Measurements from ENCODE around the gene TTLL7.
A peak's percentile ranks its signal among the peaks of the same experiment; 100 is the strongest.

The TTLL7 gene

DNA sequence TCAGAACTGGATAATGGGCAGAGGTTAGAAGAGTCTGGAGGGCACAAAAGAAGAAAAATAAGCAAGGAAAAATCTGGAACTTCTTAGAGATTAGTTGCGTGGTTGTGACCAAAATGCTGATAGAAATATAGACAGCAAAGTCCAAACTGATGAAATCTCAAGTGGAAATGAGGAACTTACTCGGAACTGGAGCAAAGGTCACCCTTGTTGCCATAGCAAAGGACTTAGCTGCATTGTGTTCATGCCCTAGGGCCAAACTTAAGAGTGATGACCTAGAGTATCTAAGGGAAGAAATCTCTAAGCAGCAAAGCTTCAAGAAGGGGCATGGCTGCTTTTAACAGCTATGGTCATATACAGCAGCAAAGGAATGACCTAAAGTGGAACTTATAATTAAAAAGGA lies 180.0 kb downstream of the TTLL7 start:
- no peak overlapping the region for H4K8ac ChIP-seq (ENCODE audit: low read depth, low read length)
- no peak overlapping the region for H2BK120ac ChIP-seq (ENCODE audit: insufficient read depth, low read length, poor library complexity)
- H2BK12ac ChIP-seq (ENCODE audit: low read length) = no peak overlapping the region
- no peaks in the 10 kb centered on the region for H3K27me3 ChIP-seq (ENCODE audit: insufficient read depth, low read length)
- no peak overlapping the region for H3K4ac ChIP-seq (ENCODE audit: low read depth, low read length)
- no peak overlapping the region for H2AK5ac ChIP-seq (ENCODE audit: low read length)
- no peaks in the 10 kb centered on the region for H3K79me2 ChIP-seq (ENCODE audit: control insufficient read depth, insufficient read depth, low read length, poor library complexity)
- DNase-seq = peak; percentile 93 to 99
- no peak overlapping the region for H3K23ac ChIP-seq (ENCODE audit: low read length)
- H3K14ac ChIP-seq (ENCODE audit: low read length) = no peak overlapping the region
- H3K4me2 ChIP-seq (ENCODE audit: low read length) = no peak overlapping the region
- H4K12ac ChIP-seq (ENCODE audit: low read depth, low read length) = no peak overlapping the region
- H3K9ac ChIP-seq (ENCODE audit: low read length) = no peak overlapping the region
- peaks cover 4 to 5% of the 10 kb centered on the region in 2 experiments for H3K4me1 ChIP-seq (ENCODE audit: control insufficient read depth in 1 of 2, insufficient read depth in 2 of 2, low read length in 2 of 2)
- no CpG with 5 or more reads among the region's 2 CpGs for WGBS (ENCODE audit: extremely low coverage, insufficient coverage, insufficient read length)
- H3K36me3 ChIP-seq (ENCODE audit: control insufficient read depth in 1 of 2, insufficient read depth in 2 of 2, low read length in 2 of 2) = peaks cover 4 to 6% of the 10 kb centered on the region in 2 experiments
- H2AFZ ChIP-seq (ENCODE audit: insufficient read depth, low read length, poor library complexity) = no peak overlapping the region
- no peak overlapping the region for H2BK5ac ChIP-seq (ENCODE audit: low read depth, low read length, poor library complexity)
- no peak overlapping the region for H3K18ac ChIP-seq (ENCODE audit: low read length)
- no peak overlapping the region for H3K4me3 ChIP-seq (ENCODE audit: low read depth, low read length)
- no peaks in the 10 kb centered on the region for H3K79me1 ChIP-seq (ENCODE audit: low read length)
- peak overlapping the region; percentile 18 for H3K27ac ChIP-seq (ENCODE audit: low read depth, low read length)
- no peak overlapping the region for H4K91ac ChIP-seq (ENCODE audit: low read depth, low read length)
- H3K9me3 ChIP-seq (ENCODE audit: insufficient read depth, low read depth, low read length) = peaks cover 6% of the 10 kb centered on the region

DNA sequence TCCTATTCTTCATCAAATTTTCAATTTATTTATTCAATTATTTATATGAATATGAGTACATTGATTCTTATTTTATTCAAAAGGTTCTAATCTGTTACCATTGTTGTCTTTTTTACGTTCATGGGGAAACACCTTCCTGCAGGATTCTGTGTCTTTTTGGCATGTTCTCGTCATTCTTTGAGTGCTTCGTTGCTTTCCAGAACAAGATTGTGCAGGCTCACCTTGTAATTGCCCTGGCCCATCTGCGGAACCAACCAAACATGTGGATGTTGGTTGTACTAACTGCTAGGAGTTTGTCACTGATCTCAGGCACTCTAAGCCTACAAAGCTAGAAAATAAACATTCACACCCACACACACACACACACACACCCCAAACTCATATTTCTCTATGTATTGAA lies 182.1 kb downstream of the TTLL7 start:
- peak; percentile 35 to 62 for DNase-seq
- H4K12ac ChIP-seq (ENCODE audit: low read depth, low read length) = no peak overlapping the region
- no peak overlapping the region for H2BK120ac ChIP-seq (ENCODE audit: insufficient read depth, low read length, poor library complexity)
- no peak overlapping the region for H2BK12ac ChIP-seq (ENCODE audit: low read length)
- peaks cover 4 to 5% of the 10 kb centered on the region in 2 experiments for H3K4me1 ChIP-seq (ENCODE audit: control insufficient read depth in 1 of 2, insufficient read depth in 2 of 2, low read length in 2 of 2)
- H4K8ac ChIP-seq (ENCODE audit: low read depth, low read length) = no peak overlapping the region
- no peak overlapping the region for H3K4me2 ChIP-seq (ENCODE audit: low read length)
- WGBS (ENCODE audit: extremely low coverage, insufficient coverage, insufficient read length) = no CpG with 5 or more reads among the region's 4 CpGs
- H3K4me3 ChIP-seq (ENCODE audit: low read depth, low read length) = no peak overlapping the region
- no peak overlapping the region for H3K23ac ChIP-seq (ENCODE audit: low read length)
- no peak overlapping the region for H4K91ac ChIP-seq (ENCODE audit: low read depth, low read length)
- H3K27me3 ChIP-seq (ENCODE audit: insufficient read depth, low read length) = no peaks in the 10 kb centered on the region
- no peaks in the 10 kb centered on the region for H3K79me2 ChIP-seq (ENCODE audit: control insufficient read depth, insufficient read depth, low read length, poor library complexity)
- no peak overlapping the region for H3K14ac ChIP-seq (ENCODE audit: low read length)
- H3K36me3 ChIP-seq (ENCODE audit: control insufficient read depth in 1 of 2, insufficient read depth in 2 of 2, low read length in 2 of 2) = peaks cover 4 to 6% of the 10 kb centered on the region in 2 experiments
- H2BK5ac ChIP-seq (ENCODE audit: low read depth, low read length, poor library complexity) = no peak overlapping the region
- peaks cover 6% of the 10 kb centered on the region for H3K9me3 ChIP-seq (ENCODE audit: insufficient read depth, low read depth, low read length)
- H3K18ac ChIP-seq (ENCODE audit: low read length) = no peak overlapping the region
- no peaks in the 10 kb centered on the region for H3K79me1 ChIP-seq (ENCODE audit: low read length)
- H3K4ac ChIP-seq (ENCODE audit: low read depth, low read length) = no peak overlapping the region
- H2AFZ ChIP-seq (ENCODE audit: insufficient read depth, low read length, poor library complexity) = no peak overlapping the region
- H3K27ac ChIP-seq (ENCODE audit: low read depth, low read length) = no peak overlapping the region
- no peak overlapping the region for H2AK5ac ChIP-seq (ENCODE audit: low read length)
- H3K9ac ChIP-seq (ENCODE audit: low read length) = no peak overlapping the region

DNA sequence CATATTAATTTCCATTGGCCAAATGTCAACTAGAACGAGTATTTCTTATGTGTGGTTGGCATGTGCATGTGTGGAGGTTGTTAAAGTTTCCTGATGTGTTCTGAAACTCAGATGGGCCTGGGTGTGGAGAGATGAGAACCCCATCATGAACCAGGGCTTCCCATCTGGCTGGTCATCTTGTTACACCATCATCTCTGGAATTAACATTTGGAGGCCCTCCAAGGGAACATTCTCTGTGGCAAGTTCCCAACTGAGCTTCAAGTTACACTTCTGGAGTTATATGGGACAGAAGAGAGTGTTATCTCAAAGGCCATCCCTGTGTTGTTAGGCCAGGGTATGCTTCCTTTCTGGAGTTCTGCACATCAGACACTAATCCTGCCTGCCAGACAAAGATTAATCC lies 183.6 kb downstream of the TTLL7 start:
- Histone ChIP-seq H3K36me3 (ENCODE audit: control insufficient read depth in 1 of 2, insufficient read depth in 2 of 2, low read length in 2 of 2) (peaks cover 4 to 6% of the 10 kb centered on the region in 2 experiments), H2AFZ (ENCODE audit: insufficient read depth, low read length, poor library complexity) (no peak overlapping the region), H3K4me3 (ENCODE audit: low read depth, low read length) (no peak overlapping the region), H3K23ac (ENCODE audit: low read length) (no peak overlapping the region), H3K9ac (ENCODE audit: low read length) (no peak overlapping the region), H3K18ac (ENCODE audit: low read length) (no peak overlapping the region), H3K27ac (ENCODE audit: low read depth, low read length) (no peak overlapping the region), H4K8ac (ENCODE audit: low read depth, low read length) (no peak overlapping the region), H3K79me2 (ENCODE audit: control insufficient read depth, insufficient read depth, low read length, poor library complexity) (no peaks in the 10 kb centered on the region), H3K4ac (ENCODE audit: low read depth, low read length) (no peak overlapping the region), H3K9me3 (ENCODE audit: insufficient read depth, low read depth, low read length) (peaks cover 4% of the 10 kb centered on the region), H3K14ac (ENCODE audit: low read length) (no peak overlapping the region), H3K27me3 (ENCODE audit: insufficient read depth, low read length) (no peaks in the 10 kb centered on the region), H4K91ac (ENCODE audit: low read depth, low read length) (no peak overlapping the region), H3K4me1 (ENCODE audit: control insufficient read depth in 1 of 2, insufficient read depth in 2 of 2, low read length in 2 of 2) (peaks cover 4 to 5% of the 10 kb centered on the region in 2 experiments), H2AK5ac (ENCODE audit: low read length) (no peak overlapping the region), H3K4me2 (ENCODE audit: low read length) (no peak overlapping the region), H4K12ac (ENCODE audit: low read depth, low read length) (no peak overlapping the region), H3K79me1 (ENCODE audit: low read length) (no peaks in the 10 kb centered on the region), H2BK5ac (ENCODE audit: low read depth, low read length, poor library complexity) (no peak overlapping the region), H2BK12ac (ENCODE audit: low read length) (no peak overlapping the region), H2BK120ac (ENCODE audit: insufficient read depth, low read length, poor library complexity) (no peak overlapping the region)
- WGBS (ENCODE audit: extremely low coverage, insufficient coverage, insufficient read length) = no CpG with 5 or more reads among the region's 1 CpG
- no peak for DNase-seq
